Sigmoid colon (tissue), 4 donors: Measurements from ENCODE around the gene LPGAT1.

Experiments used
- CTCF ChIP-seq, 4 experiments: fragments of 450-650 bp in 3 of 4; fragments of 200-600 bp in 1 of 4; IDR thresholded peaks; one replicate each; pipeline ENCODE4 v1.5.1; 2016 to 2019; ENCODE audit warnings: antibody characterized with exemption in 4 of 4, mild to moderate bottlenecking in 3 of 4, moderate library complexity in 2 of 4
- EP300 ChIP-seq, 4 donors: sonication (generic); formaldehyde crosslinking; IDR thresholded peaks; one replicate each; pipeline ENCODE4 v1.6.1; 2017; ENCODE audit warnings: antibody characterized with exemption in 4 of 4
- POLR2A ChIP-seq, 2 donors: fragments of 450-650 bp; IDR thresholded peaks; one replicate each; pipeline ENCODE4 v1.6.1; 2016; ENCODE audit warnings: antibody characterized with exemption in 2 of 2, mild to moderate bottlenecking in 2 of 2, moderate library complexity in 2 of 2
- POLR2AphosphoS5 ChIP-seq, 4 donors: sonication (generic); formaldehyde crosslinking; IDR thresholded peaks; one replicate each; pipeline ENCODE4 v1.6.1; 2017; ENCODE audit warnings: antibody characterized with exemption in 4 of 4

GRCh38 chr1:211813590-211813989 is 17.0 kb downstream of the LPGAT1 start:
- TF ChIP-seq CTCF (IDR thresholded peaks at IDR 0.05): no peak
- TF ChIP-seq EP300 (IDR thresholded peaks at IDR 0.05): no peak
- peak in 1 of 4 donors; percentile 16 for TF ChIP-seq POLR2AphosphoS5 (IDR thresholded peaks at IDR 0.05)
- TF ChIP-seq POLR2A (IDR thresholded peaks at IDR 0.05): no peak
